Testis (tissue), 2 donors: ENCODE results near the gene PAPSS2.

Experiments
- POLR2A ChIP-seq: fragments of 450-650 bp; IDR thresholded peaks from one replicate; pipeline ENCODE4 v1.6.1; 2017; ENCODE audit warnings: antibody characterized with exemption, mild to moderate bottlenecking, moderate library complexity
- TF ChIP-seq, protein P1 (sequence below), 3 experiments: fragments of 450-650 bp in 2 of 3; fragments of 200-600 bp in 1 of 3; sonication (generic) in 1 of 3; IDR thresholded peaks; one replicate each; pipeline ENCODE4 v1.5.1; 2016 to 2019; ENCODE audit warnings: antibody characterized with exemption in 3 of 3, mild to moderate bottlenecking in 2 of 3, moderate library complexity in 1 of 3

DNA sequence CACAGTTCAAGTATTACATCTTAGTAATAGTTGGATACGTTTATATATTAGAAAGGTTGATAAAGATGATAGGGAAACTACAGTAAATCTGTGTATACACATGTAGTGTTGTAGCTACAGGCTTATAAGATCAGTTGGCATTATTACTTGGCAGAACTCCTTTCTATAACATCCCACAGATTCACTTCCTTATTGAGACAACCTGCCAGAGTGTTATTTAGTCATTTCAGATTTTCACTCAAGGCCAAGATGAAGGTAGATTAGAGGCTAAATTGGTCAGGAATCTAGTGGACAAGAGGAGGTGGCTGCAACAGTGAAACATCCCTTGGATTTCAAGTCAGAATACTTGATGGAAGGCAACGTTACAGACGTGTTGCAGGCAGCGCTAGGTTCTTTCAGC, 63.0 kb downstream of the PAPSS2 start:
- TF ChIP-seq, protein P1, sequence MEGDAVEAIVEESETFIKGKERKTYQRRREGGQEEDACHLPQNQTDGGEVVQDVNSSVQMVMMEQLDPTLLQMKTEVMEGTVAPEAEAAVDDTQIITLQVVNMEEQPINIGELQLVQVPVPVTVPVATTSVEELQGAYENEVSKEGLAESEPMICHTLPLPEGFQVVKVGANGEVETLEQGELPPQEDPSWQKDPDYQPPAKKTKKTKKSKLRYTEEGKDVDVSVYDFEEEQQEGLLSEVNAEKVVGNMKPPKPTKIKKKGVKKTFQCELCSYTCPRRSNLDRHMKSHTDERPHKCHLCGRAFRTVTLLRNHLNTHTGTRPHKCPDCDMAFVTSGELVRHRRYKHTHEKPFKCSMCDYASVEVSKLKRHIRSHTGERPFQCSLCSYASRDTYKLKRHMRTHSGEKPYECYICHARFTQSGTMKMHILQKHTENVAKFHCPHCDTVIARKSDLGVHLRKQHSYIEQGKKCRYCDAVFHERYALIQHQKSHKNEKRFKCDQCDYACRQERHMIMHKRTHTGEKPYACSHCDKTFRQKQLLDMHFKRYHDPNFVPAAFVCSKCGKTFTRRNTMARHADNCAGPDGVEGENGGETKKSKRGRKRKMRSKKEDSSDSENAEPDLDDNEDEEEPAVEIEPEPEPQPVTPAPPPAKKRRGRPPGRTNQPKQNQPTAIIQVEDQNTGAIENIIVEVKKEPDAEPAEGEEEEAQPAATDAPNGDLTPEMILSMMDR (IDR thresholded peaks at IDR 0.05), result no peak
- TF ChIP-seq POLR2A, result no peak
